RWPE1 (cell line): ENCODE measurements around the gene OR5D18.

ENCODE experiments used
- CTCF ChIA-PET: fragments of 350-600 bp; sonication (Branson Sonifier 250); formaldehyde crosslinking; extraction: SDS; loops from one replicate; lab custom pipeline; 2021; lab: Yijun Ruan, JAX
- POLR2A ChIA-PET: fragments of 400-600 bp; formaldehyde crosslinking; extraction: SDS; loops from one replicate; lab custom pipeline; 2020; ENCODE audit warnings: antibody characterized with exemption; ENCODE audit not compliant: low non-redundant PET; lab: Yijun Ruan, JAX
- DNase-seq: peaks from one replicate; pipeline ENCODE4 v3.0.0; 2012; ENCODE audit warnings: low spot score
- H3K27ac ChIP-seq: fragments of 450-650 bp; 2 replicates; pipeline ENCODE4 v1.5.1; 2017
- TF ChIP-seq, protein P1 (sequence below): fragments of 450-650 bp; conservative IDR thresholded peaks from 2 replicates; pipeline ENCODE4 v1.5.1; 2017; ENCODE audit warnings: low read depth, mild to moderate bottlenecking

The OR5D18 gene

DNA sequence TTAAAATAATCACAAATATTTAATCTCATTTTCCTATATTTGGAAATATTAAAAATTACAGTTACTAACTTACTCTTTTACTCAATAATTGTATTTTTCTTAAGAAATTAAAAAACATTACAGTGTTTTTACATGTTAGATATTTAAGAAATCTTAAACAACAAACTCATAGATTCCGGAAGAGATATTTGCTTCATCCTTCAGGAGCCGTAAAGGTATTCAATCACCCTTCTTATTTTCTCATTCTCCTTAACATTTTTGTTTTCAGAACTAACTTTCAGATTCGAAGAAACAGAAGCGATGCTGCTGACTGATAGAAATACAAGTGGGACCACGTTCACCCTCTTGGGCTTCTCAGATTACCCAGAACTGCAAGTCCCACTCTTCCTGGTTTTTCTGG is at the start of gene OR5D18:
Gene OR5D18, plus strand, starts transcription at position 301 of the 400 bp plus-strand sequence. Its CDS starts 0 bp downstream, at position 301.
- no peak within 1 kb of the TSS for H3K27ac ChIP-seq
- DNase-seq, result no peak
- ChIA-PET CTCF (no interaction called here), POLR2A (no interaction called here)
- TF ChIP-seq, protein P1, sequence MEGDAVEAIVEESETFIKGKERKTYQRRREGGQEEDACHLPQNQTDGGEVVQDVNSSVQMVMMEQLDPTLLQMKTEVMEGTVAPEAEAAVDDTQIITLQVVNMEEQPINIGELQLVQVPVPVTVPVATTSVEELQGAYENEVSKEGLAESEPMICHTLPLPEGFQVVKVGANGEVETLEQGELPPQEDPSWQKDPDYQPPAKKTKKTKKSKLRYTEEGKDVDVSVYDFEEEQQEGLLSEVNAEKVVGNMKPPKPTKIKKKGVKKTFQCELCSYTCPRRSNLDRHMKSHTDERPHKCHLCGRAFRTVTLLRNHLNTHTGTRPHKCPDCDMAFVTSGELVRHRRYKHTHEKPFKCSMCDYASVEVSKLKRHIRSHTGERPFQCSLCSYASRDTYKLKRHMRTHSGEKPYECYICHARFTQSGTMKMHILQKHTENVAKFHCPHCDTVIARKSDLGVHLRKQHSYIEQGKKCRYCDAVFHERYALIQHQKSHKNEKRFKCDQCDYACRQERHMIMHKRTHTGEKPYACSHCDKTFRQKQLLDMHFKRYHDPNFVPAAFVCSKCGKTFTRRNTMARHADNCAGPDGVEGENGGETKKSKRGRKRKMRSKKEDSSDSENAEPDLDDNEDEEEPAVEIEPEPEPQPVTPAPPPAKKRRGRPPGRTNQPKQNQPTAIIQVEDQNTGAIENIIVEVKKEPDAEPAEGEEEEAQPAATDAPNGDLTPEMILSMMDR, result no peak

DNA sequence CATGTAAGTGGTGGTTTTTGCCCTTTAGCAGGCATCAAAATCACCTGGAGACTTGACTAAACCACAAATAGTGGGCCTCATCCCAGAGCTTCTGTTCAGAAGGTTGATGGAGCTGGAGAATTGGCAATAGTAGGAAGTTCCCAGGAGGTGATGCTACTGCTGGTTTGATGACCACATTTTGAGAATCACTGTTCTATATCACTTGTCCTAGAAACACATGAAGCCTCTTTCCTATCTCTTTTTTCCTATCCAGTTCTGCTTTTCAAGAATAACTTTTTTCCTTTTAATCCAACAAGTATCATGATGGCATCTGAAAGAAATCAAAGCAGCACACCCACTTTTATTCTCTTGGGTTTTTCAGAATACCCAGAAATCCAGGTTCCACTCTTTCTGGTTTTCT is 46.3 kb upstream of the OR5D18 start, which contains the start of gene OR5D13:
Gene OR5D13, plus strand, starts transcription at position 301 of the 400 bp plus-strand sequence. Its CDS starts 0 bp downstream, at position 301.
- TF ChIP-seq, protein P1, result no peak
- CTCF ChIA-PET, result no interaction called here
- no peak for DNase-seq
- no peak within 1 kb of the TSS for H3K27ac ChIP-seq
- POLR2A ChIA-PET, result no interaction called here

DNA sequence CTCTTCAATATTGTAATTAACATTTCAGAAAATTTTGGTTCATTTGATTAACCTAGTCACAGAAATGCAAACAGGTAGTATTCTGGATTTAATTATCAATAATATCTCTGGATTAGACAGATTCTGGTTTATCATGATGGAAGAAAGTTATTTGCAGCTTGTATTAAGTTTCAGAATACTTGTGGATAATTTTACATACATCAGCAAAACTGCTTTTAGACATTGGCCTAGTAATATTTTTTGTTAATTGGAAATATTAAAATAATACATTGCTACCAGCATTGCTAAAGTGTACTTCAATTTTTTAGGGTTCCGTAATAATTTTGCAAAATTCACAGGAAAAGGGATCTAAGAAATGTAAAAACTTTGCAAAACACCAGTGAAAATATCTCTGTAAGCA is 27.8 kb upstream of the OR5D18 start:
- no peak for DNase-seq
- TF ChIP-seq, protein P1, result no peak
- H3K27ac ChIP-seq, result no peak overlapping the region
- CTCF ChIA-PET, result no interaction called here
- POLR2A ChIA-PET, result no interaction called here

DNA sequence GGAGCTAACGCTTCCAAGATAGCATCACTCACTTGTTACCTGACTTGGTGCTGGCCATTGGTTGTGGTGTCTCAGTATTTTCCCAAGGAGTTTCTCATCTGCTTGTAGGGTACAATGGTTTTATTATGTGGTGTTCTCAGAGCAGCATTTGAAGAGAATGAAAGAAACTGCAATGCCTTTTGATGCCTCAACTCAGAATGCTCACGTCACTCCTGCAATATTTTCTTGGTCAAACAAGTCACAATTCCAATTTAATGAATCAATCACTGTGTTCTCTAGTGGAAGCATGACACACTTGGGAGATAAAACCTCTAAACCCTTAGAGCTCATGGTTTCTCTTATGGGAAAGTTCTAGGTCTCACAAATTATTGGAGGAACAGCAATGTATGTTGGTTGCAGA is 26.1 kb upstream of the OR5D18 start:
- H3K27ac ChIP-seq, result no peak overlapping the region
- no peak for DNase-seq
- CTCF ChIA-PET, result no interaction called here
- POLR2A ChIA-PET, result no interaction called here
- TF ChIP-seq, protein P1, result no peak

DNA sequence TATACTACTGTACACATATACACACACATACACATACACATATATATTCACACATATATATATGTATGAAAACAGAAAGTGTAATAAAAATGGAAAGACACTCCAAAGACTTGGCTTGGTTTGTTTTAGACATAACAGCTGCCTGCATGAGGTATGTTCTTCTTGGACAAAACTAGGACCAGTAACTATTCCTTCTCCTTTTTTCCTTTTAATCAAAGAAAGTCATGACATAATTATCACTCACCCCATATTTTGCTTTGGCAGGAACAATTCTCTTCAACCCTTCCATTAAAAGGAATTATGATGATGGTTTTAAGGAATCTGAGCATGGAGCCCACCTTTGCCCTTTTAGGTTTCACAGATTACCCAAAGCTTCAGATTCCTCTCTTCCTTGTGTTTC is 24.2 kb upstream of the OR5D18 start, which contains the start of gene OR5D14:
Gene OR5D14, plus strand, starts transcription at position 301 of the 400 bp plus-strand sequence. Its CDS starts 0 bp downstream, at position 301.
- CTCF ChIA-PET, result no interaction called here
- POLR2A ChIA-PET, result no interaction called here
- no peak for DNase-seq
- no peak within 1 kb of the TSS for H3K27ac ChIP-seq
- TF ChIP-seq, protein P1, result no peak

DNA sequence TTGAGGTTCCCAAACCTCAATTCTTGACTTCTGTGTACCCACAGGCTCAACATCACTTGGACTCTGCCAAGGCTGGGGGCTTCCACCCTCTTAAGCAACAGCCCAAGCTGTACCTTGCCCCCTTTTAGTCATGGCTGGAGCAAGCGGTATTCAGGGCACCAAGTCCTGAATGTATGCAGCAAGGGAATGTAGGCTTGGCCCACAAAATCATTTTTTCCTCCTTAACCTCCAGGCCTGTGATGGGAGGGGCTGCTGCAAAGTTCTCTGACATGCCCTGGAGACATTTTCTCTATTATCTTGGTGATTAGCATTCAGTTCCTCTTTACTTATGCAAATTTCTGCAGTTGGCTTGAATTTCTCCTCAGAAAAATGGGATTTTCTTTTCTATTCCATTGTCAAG is 13.2 kb upstream of the OR5D18 start:
- CTCF ChIA-PET, result no interaction called here

More for the DNA sequence above, 13.2 kb upstream of the OR5D18 start:
- DNase-seq, result no peak
- POLR2A ChIA-PET, result no interaction called here
- no peak overlapping the region for H3K27ac ChIP-seq
- TF ChIP-seq, protein P1, result no peak
